Pulmonary artery endothelial cell (primary cell): ENCODE results near the gene E2F4. TPM values are rescaled to one million over a fixed set of nuclear protein-coding genes. Genes with fewer than 3 reads are reported as not detected.

Source experiments
- DNase-seq: peaks from one replicate; pipeline ENCODE4 v3.0.0-alpha.2; 2011; ENCODE audit warnings: low read depth, low spot score
- total RNA-seq: library from RNA; depleted of rRNA; stranded (reverse); fragments of >200 nt; gene quantifications from 2 replicates; pipeline ENCODE4 v1.2.3, GENCODE V29; 2014

The E2F4 gene
- total RNA-seq, 1 donor from 2014 or later, result 68.3 TPM

GRCh38 chr16:67173808-67174705, 17.9 kb upstream of the E2F4 start:
- peak; percentile 72 for DNase-seq

GRCh38 chr16:67174706-67175231, 17.2 kb upstream of the E2F4 start:
- DNase-seq, result no peak

GRCh38 chr16:67176662-67177061, 15.3 kb upstream of the E2F4 start:
- DNase-seq, result no peak

- no peak for DNase-seq
Observed at GRCh38 chr16:67177743-67178699, 13.9 kb upstream of the E2F4 start.

- DNase-seq, result no peak
Observed at GRCh38 chr16:67179421-67180080, 12.4 kb upstream of the E2F4 start.

- no peak for DNase-seq
Observed at GRCh38 chr16:67180166-67180565, 11.8 kb upstream of the E2F4 start.

GRCh38 chr16:67181346-67181745, 10.6 kb upstream of the E2F4 start:
- peak; percentile 35 for DNase-seq

- no peak for DNase-seq
Observed at GRCh38 chr16:67182288-67182687, 9.7 kb upstream of the E2F4 start.

- no peak for DNase-seq
Observed at GRCh38 chr16:67183284-67183626, 8.7 kb upstream of the E2F4 start.

GRCh38 chr16:67183627-67184452, 8.1 kb upstream of the E2F4 start, which contains the start of gene MATCAP1:
Gene MATCAP1 (minus strand): TSS chr16:67183963. CDS start chr16:67180610, 3,353 bp downstream.
- peak; percentile 95 for DNase-seq

- no peak for DNase-seq
Observed at GRCh38 chr16:67184453-67184994, 7.4 kb upstream of the E2F4 start.

GRCh38 chr16:67184995-67185650, 6.8 kb upstream of the E2F4 start:
- DNase-seq, result peak; percentile 67

- no peak for DNase-seq
Observed at GRCh38 chr16:67185651-67186134, 6.3 kb upstream of the E2F4 start.

- DNase-seq, result no peak
Observed at GRCh38 chr16:67186550-67186950, 5.4 kb upstream of the E2F4 start.

- DNase-seq, result no peak
Observed at GRCh38 chr16:67187175-67187890, 4.6 kb upstream of the E2F4 start.

GRCh38 chr16:67188323-67188722, 3.6 kb upstream of the E2F4 start:
- no peak for DNase-seq

- DNase-seq, result no peak
Observed at GRCh38 chr16:67188798-67189197, 3.2 kb upstream of the E2F4 start.

- DNase-seq, result no peak
Observed at GRCh38 chr16:67190041-67190440, 1.9 kb upstream of the E2F4 start, which contains the start of gene EXOC3L1. Gene EXOC3L1 (minus strand): TSS chr16:67190136. CDS start chr16:67189676, 460 bp downstream.
